Activated T-cell treated with anti-CD3 and anti-CD28 coated beads for 48 hours (primary cell): ENCODE results near the gene NCOA1.

ENCODE experiments used
- DNase-seq: peaks from one replicate; pipeline ENCODE4 v3.0.0-alpha.2; 2020; ENCODE audit warnings: low read depth

Gene NCOA1

GRCh38 chr2:24742730-24743129 is 251.7 kb downstream of the NCOA1 start:
- DNase-seq: no peak

- DNase-seq: no peak
Observed at GRCh38 chr2:24743924-24744323, 252.9 kb downstream of the NCOA1 start.

- no peak for DNase-seq
Observed at GRCh38 chr2:24744356-24744755, 253.3 kb downstream of the NCOA1 start.

- DNase-seq: no peak
Observed at GRCh38 chr2:24745825-24746224, 254.8 kb downstream of the NCOA1 start.

GRCh38 chr2:24747299-24747698 is 256.2 kb downstream of the NCOA1 start:
- DNase-seq: no peak

GRCh38 chr2:24749069-24749691 is 258.1 kb downstream of the NCOA1 start:
- no peak for DNase-seq

GRCh38 chr2:24754985-24755705 is 264.1 kb downstream of the NCOA1 start:
- DNase-seq: no peak

- DNase-seq: no peak
Observed at GRCh38 chr2:24756789-24757188, 265.7 kb downstream of the NCOA1 start.

- DNase-seq: no peak
Observed at GRCh38 chr2:24761866-24762265, 270.8 kb downstream of the NCOA1 start.

GRCh38 chr2:24762518-24762917 is 271.5 kb downstream of the NCOA1 start:
- DNase-seq: no peak

- no peak for DNase-seq
Observed at GRCh38 chr2:24763843-24764242, 272.8 kb downstream of the NCOA1 start.

- no peak for DNase-seq
Observed at GRCh38 chr2:24766609-24767008, 275.6 kb downstream of the NCOA1 start.

GRCh38 chr2:24768013-24768412 is 277.0 kb downstream of the NCOA1 start:
- no peak for DNase-seq

- DNase-seq: no peak
Observed at GRCh38 chr2:24768601-24769000, 277.5 kb downstream of the NCOA1 start.

- no peak for DNase-seq
Observed at GRCh38 chr2:24771061-24771460, 280.0 kb downstream of the NCOA1 start.

GRCh38 chr2:24771764-24772586 is 280.9 kb downstream of the NCOA1 start:
- no peak for DNase-seq

- no peak for DNase-seq
Observed at GRCh38 chr2:24774373-24774772, 283.3 kb downstream of the NCOA1 start.

GRCh38 chr2:24779116-24779515 is 288.1 kb downstream of the NCOA1 start:
- DNase-seq: no peak

GRCh38 chr2:24783641-24784040 is 292.6 kb downstream of the NCOA1 start:
- DNase-seq: no peak

- DNase-seq: no peak
Observed at GRCh38 chr2:24785671-24786321, 294.7 kb downstream of the NCOA1 start.

- no peak for DNase-seq
Observed at GRCh38 chr2:24787532-24787931, 296.5 kb downstream of the NCOA1 start.

- no peak for DNase-seq
Observed at GRCh38 chr2:24788816-24789215, 297.8 kb downstream of the NCOA1 start.

GRCh38 chr2:24791452-24791851 is 300.4 kb downstream of the NCOA1 start:
- DNase-seq: no peak
